HG03045 (cell line): ENCODE results near the gene SLC7A5.
"Not testable (repeated sequence)": the region's sequence is repeated elsewhere in the genome, so short reads cannot be mapped to it uniquely, and the experiment has no call there.

Experiments
- ATAC-seq: cut with Tn5 transposase; IDR thresholded peaks from one replicate; pipeline ENCODE4 v1.9.1; 2021; ENCODE audit warnings: mild to moderate bottlenecking, moderate library complexity; ENCODE audit not compliant: unreplicated experiment

Gene SLC7A5

DNA sequence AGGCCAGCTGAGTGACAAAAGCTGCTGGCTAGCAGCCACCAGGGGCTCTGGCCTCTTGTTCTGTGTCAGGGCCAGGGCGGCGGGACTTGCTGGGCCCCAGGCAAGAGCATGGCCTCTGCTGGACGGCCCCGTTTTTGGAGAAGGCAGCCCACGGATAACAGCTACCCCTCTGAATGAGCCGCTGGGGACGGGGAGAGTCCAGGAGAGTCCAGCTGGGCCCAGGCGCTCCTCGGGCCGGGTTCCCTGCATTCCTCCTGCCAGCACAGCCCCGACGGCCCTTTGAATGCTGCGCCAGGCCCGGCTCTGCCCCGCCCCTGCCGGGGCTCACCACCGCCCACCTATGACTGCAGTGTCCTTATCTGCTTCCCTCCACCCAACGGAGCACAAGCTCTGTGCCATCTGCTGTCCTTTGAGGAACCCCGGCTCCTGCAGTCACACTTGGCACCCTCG, 33.4 kb downstream of the SLC7A5 start:
- no peak for ATAC-seq

- no peak for ATAC-seq
Measured at GRCh38 chr16:87834668-87835473, 34.4 kb downstream of the SLC7A5 start.

- ATAC-seq = no peak
Measured at GRCh38 chr16:87834005-87834667, 35.2 kb downstream of the SLC7A5 start.

GRCh38 chr16:87833548-87833947, 35.8 kb downstream of the SLC7A5 start:
- no peak for ATAC-seq

DNA sequence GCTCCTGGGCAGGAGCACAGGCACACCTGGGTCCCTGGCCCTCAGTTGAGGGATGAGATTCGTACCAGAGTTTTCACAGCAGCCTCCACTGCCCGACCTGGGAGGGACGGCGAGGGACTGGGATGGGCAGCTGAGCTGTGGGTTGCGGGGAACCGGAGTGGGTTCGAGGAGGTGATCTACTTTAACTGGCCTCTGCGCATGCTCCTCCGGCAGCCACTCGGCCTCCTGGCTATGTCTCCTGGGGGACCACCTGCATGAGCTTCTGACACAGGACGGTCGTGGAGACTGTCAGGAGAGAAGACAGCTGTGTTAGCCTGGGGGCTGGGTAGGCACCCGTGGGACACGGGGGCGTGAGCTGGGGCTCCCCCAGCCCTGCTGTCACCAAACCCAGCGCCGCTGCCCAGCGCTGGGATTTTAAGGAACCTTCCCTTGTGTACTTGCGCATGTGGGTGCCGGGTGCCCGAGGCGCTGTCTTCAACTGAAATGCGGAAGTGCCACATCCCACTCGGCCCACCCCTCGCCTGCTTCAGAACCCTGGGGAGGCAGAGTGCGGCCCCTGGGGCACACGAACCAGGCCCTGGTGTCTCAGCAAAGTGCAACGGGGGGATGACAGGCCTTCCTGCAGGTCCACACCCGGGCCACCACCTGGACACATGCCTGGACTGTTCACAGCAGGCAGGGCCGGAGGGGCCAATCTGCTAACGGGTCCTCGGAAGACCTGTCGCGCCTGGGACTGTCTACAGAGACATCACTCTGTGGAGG, 36.4 kb downstream of the SLC7A5 start:
- ATAC-seq = no peak

- ATAC-seq = no peak
Measured at GRCh38 chr16:87832137-87832527, 37.2 kb downstream of the SLC7A5 start.

GRCh38 chr16:87831421-87832136, 37.7 kb downstream of the SLC7A5 start:
- no peak for ATAC-seq

- ATAC-seq = no peak
Measured at GRCh38 chr16:87830673-87831420, 38.5 kb downstream of the SLC7A5 start.

- no peak for ATAC-seq
Measured at GRCh38 chr16:87829988-87830672, 39.2 kb downstream of the SLC7A5 start.

- ATAC-seq = no peak
Measured at GRCh38 chr16:87829622-87829980, 39.7 kb downstream of the SLC7A5 start.

GRCh38 chr16:87828907-87829621, 40.2 kb downstream of the SLC7A5 start:
- no peak for ATAC-seq

DNA sequence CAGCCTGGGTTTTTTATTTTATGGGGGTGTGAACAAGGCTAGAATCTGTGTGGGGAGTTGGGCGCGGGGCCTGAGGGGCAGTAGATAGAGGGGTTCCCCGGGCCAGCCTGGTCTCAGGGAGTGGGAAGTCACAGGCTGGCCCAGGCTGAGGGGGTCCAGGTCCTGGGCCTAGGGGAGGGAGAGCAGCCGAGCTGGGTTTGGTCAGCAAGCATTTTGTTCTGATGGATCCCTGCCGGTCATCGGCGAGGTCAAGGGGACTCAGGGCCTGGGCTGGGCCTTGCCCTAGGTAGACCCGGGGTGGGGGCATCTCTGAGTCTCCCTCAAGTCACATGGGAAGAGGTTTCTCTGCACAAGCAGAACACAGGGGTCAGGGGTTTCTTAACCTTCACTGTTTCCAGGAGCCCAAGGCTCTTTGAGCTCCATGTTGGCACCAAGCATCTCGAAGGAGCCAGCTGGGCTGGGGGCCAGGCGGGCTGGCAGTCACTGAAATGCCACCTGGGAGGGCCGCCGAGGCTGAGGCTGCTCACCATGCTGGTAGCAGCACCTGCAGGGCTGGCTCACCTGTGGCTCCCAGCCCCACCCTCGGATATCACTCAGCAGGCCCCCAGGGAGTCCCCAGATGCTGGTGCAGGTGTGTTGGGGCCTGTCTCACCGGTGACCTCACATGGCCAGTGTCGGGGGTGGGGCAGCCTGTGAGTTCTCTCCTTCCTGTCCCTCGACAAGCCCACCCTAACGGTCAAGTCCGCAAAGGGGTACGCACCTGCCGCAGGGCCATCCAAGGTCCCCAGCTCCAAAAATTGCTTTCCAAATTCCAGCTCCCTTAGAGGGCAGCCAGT, 41.0 kb downstream of the SLC7A5 start:
- ATAC-seq = no peak

- ATAC-seq = not testable (repeated sequence)
Measured at GRCh38 chr16:87827588-87827915, 41.8 kb downstream of the SLC7A5 start.

DNA sequence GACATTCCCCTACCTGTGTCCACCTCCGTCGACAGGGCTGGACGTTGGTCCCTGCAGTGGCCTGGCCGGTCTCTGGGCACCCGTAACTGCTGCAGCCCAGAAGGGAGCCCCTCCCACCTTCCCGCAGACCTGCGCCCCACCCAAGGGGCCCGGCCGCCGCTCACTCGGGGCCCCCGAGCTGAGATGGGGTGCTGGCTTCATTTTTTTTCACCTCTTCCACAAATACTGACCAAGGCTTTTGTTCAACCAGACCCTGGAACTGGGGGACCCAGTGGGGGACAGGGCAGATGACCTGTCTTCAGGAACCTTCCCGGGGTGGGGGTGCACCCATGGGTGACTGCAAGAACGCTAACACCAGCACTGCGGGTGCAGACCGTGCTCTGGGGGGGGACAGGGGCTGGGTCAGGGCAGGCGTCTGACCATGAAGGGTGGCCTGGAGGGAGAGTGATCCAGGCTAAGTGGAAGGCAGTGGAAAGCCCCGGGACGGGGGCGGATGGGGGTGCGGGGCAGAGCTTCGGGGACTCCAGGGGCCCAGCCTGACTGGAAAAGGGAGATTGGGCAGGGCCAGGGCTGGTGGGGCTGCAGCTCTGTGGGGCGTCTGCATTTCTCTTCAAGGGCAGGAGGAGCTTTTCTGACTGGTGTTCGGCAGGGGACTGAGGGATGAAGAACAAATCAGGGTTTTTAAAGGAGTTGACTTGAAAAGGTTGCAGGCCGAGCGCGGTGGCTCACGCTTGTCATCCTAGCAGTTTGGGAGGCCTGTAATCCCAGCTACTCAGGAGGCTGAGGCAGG, 42.3 kb downstream of the SLC7A5 start:
- no peak for ATAC-seq

DNA sequence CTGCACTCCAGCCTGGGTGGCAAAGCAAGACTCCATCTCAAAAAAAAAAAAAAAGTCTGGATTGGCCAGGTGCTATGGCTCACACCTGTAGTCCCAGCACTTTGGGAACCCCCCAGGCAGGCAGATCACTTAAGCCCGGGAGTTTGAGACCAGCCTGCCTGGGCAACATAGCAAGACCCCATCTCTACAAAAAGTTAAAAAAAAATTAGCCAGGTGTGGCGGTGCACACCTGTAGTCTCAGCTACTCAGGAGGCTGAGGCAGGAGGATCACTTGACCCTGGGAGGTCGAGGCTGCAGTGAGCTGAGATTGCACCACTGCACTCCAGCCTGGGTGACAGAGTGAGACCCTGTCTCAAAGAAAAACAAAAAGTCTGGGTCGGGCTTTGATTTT, 42.9 kb downstream of the SLC7A5 start:
- not testable (repeated sequence) for ATAC-seq

DNA sequence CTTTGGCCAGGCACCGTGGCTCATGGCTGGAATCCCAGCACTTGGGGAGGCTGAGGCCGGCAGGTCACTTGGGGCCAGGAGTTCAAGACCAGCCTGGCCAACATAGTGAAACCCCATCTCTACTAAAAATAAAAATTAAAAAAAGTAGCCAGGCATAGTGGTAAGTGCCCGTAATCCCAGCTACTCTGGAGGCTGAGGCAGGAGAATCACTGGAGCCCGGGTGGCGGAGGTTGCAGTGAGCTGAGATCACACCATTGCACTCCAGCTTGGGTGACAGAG, 43.5 kb downstream of the SLC7A5 start:
- ATAC-seq = not testable (repeated sequence)

GRCh38 chr16:87824991-87825841, 44.1 kb downstream of the SLC7A5 start:
- ATAC-seq = no peak
